MCF 10A (cell line): ENCODE data around the gene MEIS2. TPM values are rescaled to one million over a fixed set of nuclear protein-coding genes. Genes with fewer than 3 reads are reported as not detected.

Source experiments
- BruUV-seq: library from RNA; stranded (reverse); fragments of 400-500 nt; replicated peaks from 2 replicates; lab custom pipeline; 2021; lab: Mats Ljungman, UMichigan
- CTCF ChIA-PET: fragments of 300-600 bp; sonication (Branson Sonifier 250); formaldehyde crosslinking; extraction: SDS; loops from one replicate; lab custom pipeline; 2021; ENCODE audit warnings: antibody characterized with exemption, inconsistent platforms; lab: Yijun Ruan, JAX
- POLR2A ChIA-PET: fragments of 300-600, 350-650 bp; sonication (Branson Sonifier 250); formaldehyde crosslinking; extraction: SDS; loops from one replicate; lab custom pipeline; 2020; ENCODE audit warnings: antibody characterized with exemption, inconsistent platforms; lab: Yijun Ruan, JAX
- DNase-seq: peaks from one replicate; pipeline ENCODE4 v3.0.0-alpha.2; 2018; ENCODE audit not compliant: unreplicated experiment
- H3K27ac Mint-ChIP-seq: one replicate; pipeline ENCODE4 v1.8.0; 2022; ENCODE audit warnings: mild to moderate bottlenecking, low read depth, mixed read lengths; ENCODE audit not compliant: unreplicated experiment
- H3K27me3 Mint-ChIP-seq: one replicate; pipeline ENCODE4 v1.8.0; 2022; ENCODE audit warnings: mixed read lengths; ENCODE audit not compliant: insufficient read depth, unreplicated experiment
- H3K36me3 Mint-ChIP-seq: one replicate; pipeline ENCODE4 v1.8.0; 2022; ENCODE audit warnings: mild to moderate bottlenecking, moderate library complexity, mixed read lengths; ENCODE audit not compliant: insufficient read depth, unreplicated experiment
- H3K4me1 Mint-ChIP-seq: one replicate; pipeline ENCODE4 v1.8.0; 2022; ENCODE audit warnings: mixed read lengths; ENCODE audit not compliant: insufficient read depth, unreplicated experiment
- H3K4me3 Mint-ChIP-seq: one replicate; pipeline ENCODE4 v1.8.0; 2022; ENCODE audit warnings: mild to moderate bottlenecking, moderate library complexity, mixed read lengths; ENCODE audit not compliant: unreplicated experiment
- H3K9me3 Mint-ChIP-seq: one replicate; pipeline ENCODE4 v1.8.0; 2022; ENCODE audit warnings: mixed read lengths; ENCODE audit not compliant: unreplicated experiment
- intact Hi-C: fragments of 100-400 bp; cut with micrococcal nuclease; formaldehyde crosslinking; loops from 2 replicates; pipeline ENCODE4 v1.14.1; 2022
- total RNA-seq: library from RNA; stranded (reverse); gene quantifications from 2 replicates; pipeline ENCODE4 v1.2.3, GENCODE V29; 2022
- TF ChIP-seq, protein P1 (sequence below): fragments of 200-600 bp; IDR thresholded peaks from one replicate; pipeline ENCODE4 v1.8.0; 2022; ENCODE audit warnings: antibody characterized with exemption, mild to moderate bottlenecking; ENCODE audit not compliant: unreplicated experiment

The MEIS2 gene
- total RNA-seq, 1 experiment from 2014 or later, result 6.9 TPM

DNA sequence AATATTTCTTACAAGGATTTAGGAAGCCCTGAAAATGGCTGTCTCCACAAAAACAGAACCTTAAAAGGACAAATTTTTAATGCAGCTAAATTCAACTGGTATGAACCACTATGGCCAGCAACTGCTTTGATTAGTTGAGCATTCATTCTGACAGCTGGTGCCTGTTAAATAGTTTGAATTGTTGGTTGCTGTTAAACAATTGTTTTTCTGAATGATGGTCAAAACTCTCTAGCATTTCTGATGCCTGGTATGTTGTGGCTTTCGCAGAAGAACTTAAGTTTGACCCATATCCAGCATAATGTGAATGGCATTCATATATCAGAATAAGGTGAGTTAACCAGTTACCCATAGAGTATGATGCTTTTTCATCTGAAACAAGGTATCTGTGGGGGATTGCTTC, 138.4 kb downstream of the MEIS2 start:
- no peaks in the 10 kb centered on the region for H3K9me3 Mint-ChIP-seq
- TF ChIP-seq, protein P1, sequence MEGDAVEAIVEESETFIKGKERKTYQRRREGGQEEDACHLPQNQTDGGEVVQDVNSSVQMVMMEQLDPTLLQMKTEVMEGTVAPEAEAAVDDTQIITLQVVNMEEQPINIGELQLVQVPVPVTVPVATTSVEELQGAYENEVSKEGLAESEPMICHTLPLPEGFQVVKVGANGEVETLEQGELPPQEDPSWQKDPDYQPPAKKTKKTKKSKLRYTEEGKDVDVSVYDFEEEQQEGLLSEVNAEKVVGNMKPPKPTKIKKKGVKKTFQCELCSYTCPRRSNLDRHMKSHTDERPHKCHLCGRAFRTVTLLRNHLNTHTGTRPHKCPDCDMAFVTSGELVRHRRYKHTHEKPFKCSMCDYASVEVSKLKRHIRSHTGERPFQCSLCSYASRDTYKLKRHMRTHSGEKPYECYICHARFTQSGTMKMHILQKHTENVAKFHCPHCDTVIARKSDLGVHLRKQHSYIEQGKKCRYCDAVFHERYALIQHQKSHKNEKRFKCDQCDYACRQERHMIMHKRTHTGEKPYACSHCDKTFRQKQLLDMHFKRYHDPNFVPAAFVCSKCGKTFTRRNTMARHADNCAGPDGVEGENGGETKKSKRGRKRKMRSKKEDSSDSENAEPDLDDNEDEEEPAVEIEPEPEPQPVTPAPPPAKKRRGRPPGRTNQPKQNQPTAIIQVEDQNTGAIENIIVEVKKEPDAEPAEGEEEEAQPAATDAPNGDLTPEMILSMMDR, result no peak
- no peaks in the 10 kb centered on the region for H3K4me1 Mint-ChIP-seq
- intact Hi-C loops, result no loop called here
- DNase-seq, result no peak
- BruUV-seq, result no TSS peak
- ChIA-PET POLR2A (no interaction called here), CTCF (no interaction called here)
- no peaks in the 10 kb centered on the region for H3K27me3 Mint-ChIP-seq
- H3K27ac Mint-ChIP-seq, result no peak overlapping the region
- H3K36me3 Mint-ChIP-seq, result no peaks in the 10 kb centered on the region
- no peak overlapping the region for H3K4me3 Mint-ChIP-seq

DNA sequence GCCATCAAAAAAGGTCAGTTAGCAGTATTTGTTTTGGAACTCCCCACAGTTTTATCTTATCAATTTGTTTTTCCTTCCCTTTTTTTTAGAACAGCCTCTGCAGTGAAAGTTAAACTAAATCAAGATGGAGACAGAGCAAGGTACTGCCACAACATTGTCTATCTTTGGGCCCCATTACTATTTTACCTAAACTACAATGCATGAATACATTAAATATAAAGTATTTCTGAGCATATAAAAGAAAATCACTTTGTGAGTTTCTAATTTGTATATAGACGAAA, 139.5 kb downstream of the MEIS2 start:
- ChIA-PET POLR2A (interaction anchor here (1.7 kb wide), 1 partner anchor 140 kb away, joined by 4 read pairs; the partner anchor contains the start of gene MEIS2), CTCF (no interaction called here)
- no peak overlapping the region for H3K27ac Mint-ChIP-seq
- no peak for DNase-seq
- H3K9me3 Mint-ChIP-seq, result no peaks in the 10 kb centered on the region
- TF ChIP-seq, protein P1, result no peak
- no peaks in the 10 kb centered on the region for H3K27me3 Mint-ChIP-seq
- no peaks in the 10 kb centered on the region for H3K4me1 Mint-ChIP-seq
- BruUV-seq, result no TSS peak
- no peaks in the 10 kb centered on the region for H3K36me3 Mint-ChIP-seq
- intact Hi-C loops, result no loop called here
- no peak overlapping the region for H3K4me3 Mint-ChIP-seq

DNA sequence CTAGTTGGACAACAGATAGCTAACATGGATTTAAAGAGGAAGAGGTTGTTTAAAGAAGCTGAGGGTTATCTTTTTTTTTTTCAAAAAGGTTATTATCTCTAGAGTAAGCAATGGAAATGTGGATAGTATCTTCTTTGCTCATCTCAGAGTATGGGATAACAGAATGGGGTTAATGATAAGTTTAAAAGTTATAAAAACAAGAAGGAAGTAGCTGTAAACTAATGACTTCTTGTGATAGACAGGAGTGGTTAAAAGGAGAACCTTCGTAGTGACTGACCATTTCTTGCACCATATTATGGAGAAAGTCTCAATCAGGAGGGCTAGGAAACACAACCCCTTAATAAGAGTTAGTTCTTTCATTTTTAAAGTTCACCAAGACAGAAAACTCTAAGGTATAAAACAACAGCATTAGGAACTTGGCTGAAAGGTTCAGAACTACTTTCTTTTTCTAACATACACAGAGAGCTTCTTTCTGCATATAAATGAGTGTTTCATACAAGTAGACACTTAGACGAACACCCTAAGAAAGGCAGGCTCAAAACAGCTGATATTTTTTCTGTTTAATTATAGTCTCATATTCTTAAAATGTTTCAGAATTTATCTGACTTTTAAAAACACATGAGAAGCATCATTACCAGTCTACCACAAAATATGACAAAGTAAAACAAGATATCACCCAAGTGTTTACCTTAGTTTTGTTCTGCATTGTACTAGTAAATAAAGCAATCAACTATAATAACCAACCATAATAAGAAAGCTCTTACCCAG, 140.0 kb downstream of the MEIS2 start:
- H3K4me1 Mint-ChIP-seq, result no peaks in the 10 kb centered on the region
- DNase-seq, result no peak
- BruUV-seq, result no TSS peak
- TF ChIP-seq, protein P1, result no peak
- ChIA-PET POLR2A (interaction anchor here (1.7 kb wide), 1 partner anchor 141 kb away, joined by 4 read pairs; the partner anchor contains the start of gene MEIS2), CTCF (interaction anchor here (0.6 kb wide), 1 partner anchor 932 kb away, joined by 3 read pairs; no protein-coding TSS in a partner anchor)
- H3K4me3 Mint-ChIP-seq, result no peak overlapping the region
- H3K36me3 Mint-ChIP-seq, result no peaks in the 10 kb centered on the region
- H3K27ac Mint-ChIP-seq, result no peak overlapping the region
- intact Hi-C loops, result no loop called here
- H3K9me3 Mint-ChIP-seq, result no peaks in the 10 kb centered on the region
- H3K27me3 Mint-ChIP-seq, result no peaks in the 10 kb centered on the region

DNA sequence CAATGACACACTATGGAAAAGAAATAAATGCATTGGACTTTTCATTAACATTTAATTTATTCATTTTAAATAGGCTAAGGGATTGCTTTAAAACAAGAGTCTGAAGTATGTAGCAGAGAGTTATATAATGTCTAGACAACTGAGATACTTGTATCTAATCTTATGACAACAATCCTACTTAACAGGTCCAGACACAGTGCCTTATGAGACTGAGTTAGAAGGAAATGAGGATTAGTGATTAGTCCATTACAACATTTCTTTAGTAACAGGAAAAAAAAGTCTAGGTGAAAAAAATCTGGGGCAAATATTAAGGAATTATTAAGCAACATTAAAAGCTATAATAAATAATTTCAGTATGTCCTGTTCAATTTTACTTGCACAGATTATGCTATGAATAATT, 140.6 kb downstream of the MEIS2 start:
- H3K36me3 Mint-ChIP-seq, result no peaks in the 10 kb centered on the region
- H3K27me3 Mint-ChIP-seq, result no peaks in the 10 kb centered on the region
- H3K9me3 Mint-ChIP-seq, result no peaks in the 10 kb centered on the region
- CTCF ChIA-PET, result no interaction called here
- no peak overlapping the region for H3K4me3 Mint-ChIP-seq
- POLR2A ChIA-PET, result interaction anchor here (1.7 kb wide), 1 partner anchor 141 kb away, joined by 4 read pairs; the partner anchor contains the start of gene MEIS2
- intact Hi-C loops, result no loop called here
- H3K27ac Mint-ChIP-seq, result no peak overlapping the region
- TF ChIP-seq, protein P1, result no peak
- H3K4me1 Mint-ChIP-seq, result no peaks in the 10 kb centered on the region
- DNase-seq, result no peak
- BruUV-seq, result no TSS peak
